ENCODE measurements around the gene TLE4. TPM values are rescaled to one million over a fixed set of nuclear protein-coding genes. Genes with fewer than 3 reads are reported as not detected.

Gene TLE4
- total RNA-seq, 4 donors from 2014 or later, result 26.1 to 85.0 (median 43.0) TPM

DNA sequence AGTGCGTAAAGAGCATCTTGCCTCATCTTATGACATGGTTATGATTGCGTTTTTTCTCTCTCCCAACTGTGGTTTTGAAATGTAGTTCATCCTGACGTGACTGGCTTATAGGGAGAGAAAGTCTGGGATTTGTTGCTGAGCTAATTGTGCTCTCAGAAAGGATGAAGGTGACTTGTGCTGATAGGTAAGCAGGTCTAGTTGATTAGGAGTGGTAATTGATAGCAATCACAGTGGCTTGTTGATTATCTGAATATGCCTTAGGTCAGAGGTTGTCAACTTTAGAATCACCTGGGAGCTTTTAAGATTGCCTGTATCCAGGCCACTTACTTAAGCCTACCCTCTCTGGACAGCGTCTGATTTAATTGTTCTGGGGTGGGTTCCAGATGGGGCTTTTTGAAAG, 117.8 kb downstream of the TLE4 start:
- H3K9me3 ChIP-seq, result no peaks in the 10 kb centered on the region
- TF ChIP-seq CTCF (IDR thresholded peaks at IDR 0.05) (no peak), POLR2A (IDR thresholded peaks at IDR 0.05) (no peak)
- no peaks in the 10 kb centered on the region for H3K27me3 ChIP-seq
- DNase-seq, result no peak
- no peak overlapping the region for H3K27ac ChIP-seq
- H3K36me3 ChIP-seq, result no peaks in the 10 kb centered on the region
- H3K4me1 ChIP-seq, result no peaks in the 10 kb centered on the region
- H3K4me3 ChIP-seq, result no peak overlapping the region

- TF ChIP-seq POLR2A (IDR thresholded peaks at IDR 0.05) (no peak), CTCF (IDR thresholded peaks at IDR 0.05) (no peak)
Observed at GRCh38 chr9:79691496-79691895, 119.7 kb downstream of the TLE4 start.

DNA sequence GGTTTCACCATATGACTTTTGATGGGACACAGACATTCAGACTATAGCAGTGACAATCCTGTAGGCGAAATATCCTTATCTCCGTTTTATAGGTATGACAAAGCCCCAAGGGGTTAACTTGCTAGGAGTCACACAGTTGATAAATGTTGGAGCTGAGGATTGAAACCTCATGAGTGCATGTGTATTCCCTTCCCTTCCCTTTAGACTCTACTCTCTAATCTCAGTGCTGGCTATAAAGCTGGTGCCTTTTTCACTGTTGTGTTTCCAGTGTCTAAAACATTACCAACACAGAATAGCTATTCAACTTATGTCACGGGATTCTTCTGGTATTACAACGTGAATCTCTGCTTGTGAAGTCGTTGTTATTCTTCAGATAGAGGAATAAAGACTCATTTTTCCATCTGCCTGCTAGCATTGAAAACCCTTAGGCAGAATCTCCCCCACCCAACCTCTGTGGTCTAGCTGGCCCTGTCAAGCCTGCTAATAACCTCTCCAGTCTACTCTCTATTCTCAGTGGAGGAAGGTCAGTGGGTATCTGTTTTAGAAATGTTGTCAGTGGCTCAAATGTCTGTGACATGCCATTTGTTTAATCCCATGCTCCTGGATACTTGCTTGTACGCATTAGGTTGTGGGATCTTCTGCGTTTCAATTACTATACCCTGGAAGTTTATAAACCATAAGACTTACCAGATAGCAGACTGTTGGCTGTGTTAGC, 121.2 kb downstream of the TLE4 start:
- no peaks in the 10 kb centered on the region for H3K4me1 ChIP-seq
- H3K36me3 ChIP-seq, result no peaks in the 10 kb centered on the region
- TF ChIP-seq CTCF (IDR thresholded peaks at IDR 0.05), result no peak
- no peak for TF ChIP-seq POLR2A (IDR thresholded peaks at IDR 0.05)
- no peaks in the 10 kb centered on the region for H3K9me3 ChIP-seq
- no peak overlapping the region for H3K27ac ChIP-seq
- no peaks in the 10 kb centered on the region for H3K27me3 ChIP-seq
- no peak for DNase-seq
- H3K4me3 ChIP-seq, result no peak overlapping the region

More at GRCh38 chr9:79691496-79691895, 119.7 kb downstream of the TLE4 start:
- no peak overlapping the region for H3K27ac ChIP-seq
- no peaks in the 10 kb centered on the region for H3K36me3 ChIP-seq
- H3K9me3 ChIP-seq, result no peaks in the 10 kb centered on the region
- H3K27me3 ChIP-seq, result no peaks in the 10 kb centered on the region
- no peak for DNase-seq
- no peaks in the 10 kb centered on the region for H3K4me1 ChIP-seq
- no peak overlapping the region for H3K4me3 ChIP-seq

DNA sequence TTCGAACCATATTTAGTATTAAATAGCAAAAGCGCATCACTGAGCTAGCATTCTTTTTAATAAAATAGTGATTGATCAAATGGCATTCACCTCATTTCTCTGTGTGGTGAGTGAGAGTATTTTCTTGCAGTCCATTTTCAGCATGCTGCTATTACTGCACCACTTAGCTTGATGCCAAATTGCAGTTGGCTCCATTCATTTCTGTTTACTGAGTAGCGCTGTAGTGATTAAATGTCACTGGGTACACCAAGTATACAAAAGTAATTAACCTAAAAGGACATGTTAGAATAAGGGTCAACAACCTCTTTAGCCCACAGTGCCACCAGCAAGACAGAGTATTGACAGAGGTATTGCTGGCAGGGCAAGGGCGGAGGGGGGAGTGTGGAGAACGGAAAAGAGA, 122.0 kb downstream of the TLE4 start:
- Histone ChIP-seq H3K4me3 (no peak overlapping the region), H3K27ac (no peak overlapping the region), H3K36me3 (no peaks in the 10 kb centered on the region), H3K4me1 (no peaks in the 10 kb centered on the region), H3K9me3 (no peaks in the 10 kb centered on the region), H3K27me3 (no peaks in the 10 kb centered on the region)
- DNase-seq, result no peak
- TF ChIP-seq POLR2A (IDR thresholded peaks at IDR 0.05) (no peak), CTCF (IDR thresholded peaks at IDR 0.05) (no peak)

DNA sequence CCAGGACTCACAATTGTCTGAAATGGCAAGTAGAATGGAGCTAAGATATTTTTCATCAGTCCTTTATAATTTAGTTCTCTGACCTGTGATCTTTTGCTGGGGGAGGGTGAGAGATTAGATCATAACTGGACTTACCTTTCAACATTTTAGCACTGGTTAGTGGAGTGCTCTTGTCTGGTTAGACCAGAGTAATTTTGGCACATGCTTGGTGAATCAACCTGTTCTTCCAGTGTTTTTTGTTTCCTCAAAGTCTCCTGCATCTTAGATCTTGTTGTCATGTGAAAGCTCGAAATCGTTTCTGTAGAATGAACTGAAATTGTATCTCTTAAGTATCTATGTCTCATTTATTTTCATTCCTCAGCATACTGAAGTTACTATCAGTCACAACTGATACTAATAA, 122.4 kb downstream of the TLE4 start:
- no peaks in the 10 kb centered on the region for H3K4me1 ChIP-seq
- no peak for DNase-seq
- no peak overlapping the region for H3K27ac ChIP-seq
- no peaks in the 10 kb centered on the region for H3K36me3 ChIP-seq
- H3K4me3 ChIP-seq, result no peak overlapping the region
- H3K27me3 ChIP-seq, result no peaks in the 10 kb centered on the region
- no peaks in the 10 kb centered on the region for H3K9me3 ChIP-seq
- TF ChIP-seq CTCF (IDR thresholded peaks at IDR 0.05) (no peak), POLR2A (IDR thresholded peaks at IDR 0.05) (no peak)

Data from Peyer's patch (tissue), 4 donors.